GM23338 (cell line): ENCODE measurements around the gene TNFAIP1. TPM values are rescaled to one million over a fixed set of nuclear protein-coding genes. Genes with fewer than 3 reads are reported as not detected.

Experiments
- EZH2 ChIP-seq: fragments of 200-600 bp; sonication (generic); IDR thresholded peaks from one replicate; pipeline ENCODE4 v1.8.0; 2017; ENCODE audit warnings: antibody characterized with exemption, mild to moderate bottlenecking, low read depth; ENCODE audit not compliant: unreplicated experiment
- JUNB ChIP-seq: IDR thresholded peaks from one replicate; pipeline ENCODE4 v1.6.1; 2016; ENCODE audit warnings: antibody characterized with exemption; ENCODE audit not compliant: unreplicated experiment
- ZNF462 ChIP-seq: fragments of 250-450 bp; sonication (Bioruptor Pico); IDR thresholded peaks from 2 replicates; pipeline ENCODE4 v1.5.0; 2020; ENCODE audit warnings: mild to moderate bottlenecking, moderate library complexity
- polyA plus RNA-seq: library from polyadenylated mRNA; unstranded; fragments of >200 nt; fragmentation: Nextera tagmentation; extraction: Ambion mirVana; gene quantifications from 2 replicates; pipeline ENCODE4 v1.2.1, GENCODE V29; 2016
- total RNA-seq: library from RNA; depleted of rRNA; stranded (reverse); fragments of >200 nt; shearing (Covaris generic); gene quantifications from 2 replicates; pipeline ENCODE4 v1.2.3, GENCODE V29; 2014
- TF ChIP-seq, protein P1 (sequence below): IDR thresholded peaks from one replicate; pipeline ENCODE4 v1.6.1; 2018; ENCODE audit warnings: antibody characterized with exemption; ENCODE audit not compliant: unreplicated experiment

The TNFAIP1 gene
- total and polyA plus RNA-seq, 2 experiments from 2014 or later: 6.3 to 13.1 TPM

GRCh38 chr17:28317966-28318758, 17.4 kb upstream of the TNFAIP1 start (continued):
- no peak for TF ChIP-seq ZNF462 (CRISPR knock-in tag)
- no peak for TF ChIP-seq JUNB
- TF ChIP-seq, protein P1, sequence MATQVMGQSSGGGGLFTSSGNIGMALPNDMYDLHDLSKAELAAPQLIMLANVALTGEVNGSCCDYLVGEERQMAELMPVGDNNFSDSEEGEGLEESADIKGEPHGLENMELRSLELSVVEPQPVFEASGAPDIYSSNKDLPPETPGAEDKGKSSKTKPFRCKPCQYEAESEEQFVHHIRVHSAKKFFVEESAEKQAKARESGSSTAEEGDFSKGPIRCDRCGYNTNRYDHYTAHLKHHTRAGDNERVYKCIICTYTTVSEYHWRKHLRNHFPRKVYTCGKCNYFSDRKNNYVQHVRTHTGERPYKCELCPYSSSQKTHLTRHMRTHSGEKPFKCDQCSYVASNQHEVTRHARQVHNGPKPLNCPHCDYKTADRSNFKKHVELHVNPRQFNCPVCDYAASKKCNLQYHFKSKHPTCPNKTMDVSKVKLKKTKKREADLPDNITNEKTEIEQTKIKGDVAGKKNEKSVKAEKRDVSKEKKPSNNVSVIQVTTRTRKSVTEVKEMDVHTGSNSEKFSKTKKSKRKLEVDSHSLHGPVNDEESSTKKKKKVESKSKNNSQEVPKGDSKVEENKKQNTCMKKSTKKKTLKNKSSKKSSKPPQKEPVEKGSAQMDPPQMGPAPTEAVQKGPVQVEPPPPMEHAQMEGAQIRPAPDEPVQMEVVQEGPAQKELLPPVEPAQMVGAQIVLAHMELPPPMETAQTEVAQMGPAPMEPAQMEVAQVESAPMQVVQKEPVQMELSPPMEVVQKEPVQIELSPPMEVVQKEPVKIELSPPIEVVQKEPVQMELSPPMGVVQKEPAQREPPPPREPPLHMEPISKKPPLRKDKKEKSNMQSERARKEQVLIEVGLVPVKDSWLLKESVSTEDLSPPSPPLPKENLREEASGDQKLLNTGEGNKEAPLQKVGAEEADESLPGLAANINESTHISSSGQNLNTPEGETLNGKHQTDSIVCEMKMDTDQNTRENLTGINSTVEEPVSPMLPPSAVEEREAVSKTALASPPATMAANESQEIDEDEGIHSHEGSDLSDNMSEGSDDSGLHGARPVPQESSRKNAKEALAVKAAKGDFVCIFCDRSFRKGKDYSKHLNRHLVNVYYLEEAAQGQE: no peak
- TF ChIP-seq EZH2: no peak
